Body of pancreas (tissue), 4 donors: ENCODE data around the gene HOXB8. TPM values are rescaled to one million over a fixed set of nuclear protein-coding genes. Genes with fewer than 3 reads are reported as not detected.

Source experiments
- ATAC-seq: fragments of 150-250 bp; one replicate; pipeline ENCODE4 v1.9.1; 2016
- DNase-seq, 4 donors: peaks; one replicate each; pipeline ENCODE4 v3.0.0-alpha.2; 2019
- H3K27ac ChIP-seq, 4 donors: fragments of 200-600 bp; sonication (generic); 1 replicate in 3 of 4; 2 replicates in 1 of 4; pipeline versions ENCODE4 v1.5.1 to v1.6.1; 2016 to 2019; ENCODE audit warnings: mild to moderate bottlenecking in 1 of 4, mixed read lengths in 1 of 4, moderate library complexity in 1 of 4
- H3K27me3 ChIP-seq, 2 donors: fragments of 200-600 bp; sonication (generic); one replicate each; pipeline ENCODE4 v1.6.0; 2016; ENCODE audit warnings: mild to moderate bottlenecking in 1 of 2
- H3K36me3 ChIP-seq, 2 donors: fragments of 200-600 bp; sonication (generic); replicated peaks in 1 of 2; 2 replicates each; pipeline ENCODE4 v1.5.1; 2016; ENCODE audit warnings: low read depth in 2 of 2; ENCODE audit not compliant: insufficient read depth in 1 of 2
- H3K4me1 ChIP-seq: fragments of 200-600 bp; sonication (generic); one replicate; pipeline ENCODE4 v1.6.0; 2016
- H3K4me3 ChIP-seq, 2 donors: fragments of 200-600 bp; sonication (generic); 1 replicate in 1 of 2; 2 replicates in 1 of 2; pipeline ENCODE4 v1.5.1; 2016 to 2019
- H3K9me3 ChIP-seq, 3 donors: fragments of 200-600 bp; sonication (generic); 1 replicate in 2 of 3; 2 replicates in 1 of 3; pipeline ENCODE4 v1.5.1; 2016
- POLR2A ChIP-seq, 3 donors: fragments of 450-650 bp; IDR thresholded peaks; one replicate each; pipeline ENCODE4 v1.6.1; 2016; ENCODE audit warnings: antibody characterized with exemption in 3 of 3, mild to moderate bottlenecking in 2 of 3
- WGBS, 2 donors: methylation state at CpG; one replicate each; pipeline ENCODE4 v1.1.5; 2017; 5-methylcytosine and 5-hydroxymethylcytosine counted together
- intact Hi-C: fragments of 100-400 bp; cut with DNase I; formaldehyde crosslinking; loops from one replicate; pipeline ENCODE4 v1.15.1; 2023
- total RNA-seq, 2 donors: library from RNA; depleted of rRNA; stranded (reverse); fragments of >200 nt; gene quantifications; one replicate each; pipeline ENCODE4 v1.1.0, GENCODE V29; 2016
- TF ChIP-seq, protein P1 (sequence below), 7 experiments: fragments of 450-650 bp in 4 of 7; fragments of 200-600 bp in 3 of 7; sonication (generic) in 3 of 7; IDR thresholded peaks; one replicate each; pipeline ENCODE4 v1.5.1; 2016 to 2019; ENCODE audit warnings: antibody characterized with exemption in 7 of 7

HOXB8 gene
- total RNA-seq, 2 donors from 2014 or later, result not detected

GRCh38 chr17:48568499-48569239 lies 46.4 kb downstream of the HOXB8 start:
- DNase-seq (no peak), ATAC-seq (no peak)
- H3K4me3 ChIP-seq, result no peak overlapping the region
- H3K9me3 ChIP-seq, result no peaks in the 10 kb centered on the region
- WGBS, 2 donors, result 12 to 13% methylated on average over 33 of the region's 33 CpGs
- H3K27ac ChIP-seq, result peak overlapping the region in 1 of 4 donors; percentile 21
- TF ChIP-seq POLR2A (IDR thresholded peaks at IDR 0.05), result no peak
- TF ChIP-seq, protein P1, sequence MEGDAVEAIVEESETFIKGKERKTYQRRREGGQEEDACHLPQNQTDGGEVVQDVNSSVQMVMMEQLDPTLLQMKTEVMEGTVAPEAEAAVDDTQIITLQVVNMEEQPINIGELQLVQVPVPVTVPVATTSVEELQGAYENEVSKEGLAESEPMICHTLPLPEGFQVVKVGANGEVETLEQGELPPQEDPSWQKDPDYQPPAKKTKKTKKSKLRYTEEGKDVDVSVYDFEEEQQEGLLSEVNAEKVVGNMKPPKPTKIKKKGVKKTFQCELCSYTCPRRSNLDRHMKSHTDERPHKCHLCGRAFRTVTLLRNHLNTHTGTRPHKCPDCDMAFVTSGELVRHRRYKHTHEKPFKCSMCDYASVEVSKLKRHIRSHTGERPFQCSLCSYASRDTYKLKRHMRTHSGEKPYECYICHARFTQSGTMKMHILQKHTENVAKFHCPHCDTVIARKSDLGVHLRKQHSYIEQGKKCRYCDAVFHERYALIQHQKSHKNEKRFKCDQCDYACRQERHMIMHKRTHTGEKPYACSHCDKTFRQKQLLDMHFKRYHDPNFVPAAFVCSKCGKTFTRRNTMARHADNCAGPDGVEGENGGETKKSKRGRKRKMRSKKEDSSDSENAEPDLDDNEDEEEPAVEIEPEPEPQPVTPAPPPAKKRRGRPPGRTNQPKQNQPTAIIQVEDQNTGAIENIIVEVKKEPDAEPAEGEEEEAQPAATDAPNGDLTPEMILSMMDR (IDR thresholded peaks at IDR 0.05), result no peak
- H3K27me3 ChIP-seq, result peaks cover 0 to 24% of the 10 kb centered on the region in 2 donors
- intact Hi-C loops, result no loop called here
- peaks cover 12% of the 10 kb centered on the region for H3K4me1 ChIP-seq
- H3K36me3 ChIP-seq, result no peaks in the 10 kb centered on the region

GRCh38 chr17:48567646-48568354 lies 47.3 kb downstream of the HOXB8 start:
- peaks cover 13% of the 10 kb centered on the region for H3K4me1 ChIP-seq
- ATAC-seq, result no peak
- peak overlapping the region in 1 of 4 donors; percentile 21 for H3K27ac ChIP-seq
- H3K4me3 ChIP-seq, result no peak overlapping the region
- H3K9me3 ChIP-seq, result no peaks in the 10 kb centered on the region
- peaks cover 0 to 31% of the 10 kb centered on the region in 2 donors for H3K27me3 ChIP-seq
- intact Hi-C loops, result no loop called here
- WGBS, 2 donors, result 29 to 41% methylated on average over 2 of the region's 2 CpGs
- H3K36me3 ChIP-seq, result no peaks in the 10 kb centered on the region
- TF ChIP-seq, protein P1 (IDR thresholded peaks at IDR 0.05), result no peak
- no peak for TF ChIP-seq POLR2A (IDR thresholded peaks at IDR 0.05)
- no peak for DNase-seq

DNA sequence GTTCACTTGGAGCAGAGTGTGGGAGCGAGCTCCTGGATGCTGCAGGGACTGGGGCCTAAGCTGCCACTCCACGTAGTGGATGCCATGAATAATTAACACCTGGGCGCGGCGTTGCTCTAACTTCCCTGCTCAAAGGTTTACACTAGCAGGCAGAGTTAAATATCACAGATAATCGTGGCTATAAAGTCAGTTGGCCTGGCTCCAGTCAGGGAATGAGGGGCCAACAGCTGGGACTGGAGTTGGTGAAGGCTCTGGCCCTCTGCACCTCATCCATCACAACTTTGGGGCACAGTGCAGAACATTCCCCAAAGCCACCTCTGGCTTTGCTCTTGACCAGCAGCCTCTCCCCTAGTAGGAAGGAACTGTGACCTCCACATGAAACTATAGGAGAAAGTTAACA lies 47.9 kb downstream of the HOXB8 start:
- peaks cover 19% of the 10 kb centered on the region for H3K4me1 ChIP-seq
- H3K4me3 ChIP-seq, result no peak overlapping the region
- H3K9me3 ChIP-seq, result no peaks in the 10 kb centered on the region
- ATAC-seq, result no peak
- H3K27ac ChIP-seq, result no peak overlapping the region
- intact Hi-C loops, result no loop called here
- TF ChIP-seq POLR2A (IDR thresholded peaks at IDR 0.05), result no peak
- TF ChIP-seq, protein P1 (IDR thresholded peaks at IDR 0.05), result no peak
- 54 to 61% methylated on average over 5 to 6 of the region's 6 CpGs for WGBS, 2 donors
- peaks cover 0 to 36% of the 10 kb centered on the region in 2 donors for H3K27me3 ChIP-seq
- no peaks in the 10 kb centered on the region for H3K36me3 ChIP-seq
- DNase-seq, result no peak

GRCh38 chr17:48566717-48567116 lies 48.4 kb downstream of the HOXB8 start:
- Histone ChIP-seq H3K27ac (no peak overlapping the region), H3K4me3 (no peak overlapping the region), H3K27me3 (peaks cover 0 to 37% of the 10 kb centered on the region in 2 donors), H3K4me1 (peaks cover 24% of the 10 kb centered on the region), H3K36me3 (no peaks in the 10 kb centered on the region), H3K9me3 (no peaks in the 10 kb centered on the region)
- intact Hi-C loops, result no loop called here
- WGBS, 2 donors, result 36 to 46% methylated on average over 2 of the region's 2 CpGs
- ATAC-seq (no peak), DNase-seq (no peak)
- TF ChIP-seq, protein P1 (IDR thresholded peaks at IDR 0.05), result no peak
- no peak for TF ChIP-seq POLR2A (IDR thresholded peaks at IDR 0.05)
